H1 (cell line): Measurements from ENCODE around the gene CHAT. TPM values are rescaled to one million over a fixed set of nuclear protein-coding genes. Genes with fewer than 3 reads are reported as not detected.

Experiments
- CTCF ChIA-PET: fragments of 300-600 bp; sonication (Branson Sonifier 250); formaldehyde crosslinking; loops from one replicate; lab custom pipeline; 2021; ENCODE audit not compliant: partially characterized antibody; lab: Charles Lee
- POLR2A ChIA-PET: fragments of 300-600 bp; sonication (Branson Sonifier 250); formaldehyde crosslinking; loops from one replicate; lab custom pipeline; 2021; ENCODE audit warnings: inconsistent platforms; ENCODE audit not compliant: partially characterized antibody; lab: Charles Lee
- DNase-seq, 2 experiments: peaks; one replicate each; pipeline versions ENCODE4 v3.0.0 to v3.0.0-alpha.2; 2010 to 2022; ENCODE audit warnings: low spot score in 2 of 2, low read depth in 1 of 2, mixed read lengths in 1 of 2
- FAIRE-seq: peaks from 2 replicates; lab custom pipeline; 2011; peaks lifted over from hg19 to GRCh38; lab: Jason Lieb, UNC
- H2AFZ ChIP-seq: 2 replicates; pipeline ENCODE4 v1.8.1; 2012; ENCODE audit warnings: low read length, inconsistent platforms
- H2AK5ac ChIP-seq: 2 replicates; pipeline ENCODE4 v1.6.1; 2013; ENCODE audit warnings: low read depth, low read length
- H2BK120ac ChIP-seq: replicated peaks from 2 replicates; pipeline ENCODE3; 2013; ENCODE audit warnings: low read depth, low read length, inconsistent platforms
- H2BK12ac ChIP-seq: 2 replicates; pipeline ENCODE4 v1.6.1; 2013; ENCODE audit warnings: low read depth, low read length
- H2BK15ac ChIP-seq: 2 replicates; pipeline ENCODE4 v1.6.1; 2013; ENCODE audit warnings: low read length
- H2BK20ac ChIP-seq: 2 replicates; pipeline ENCODE4 v1.6.1; 2013; ENCODE audit warnings: low read length
- H2BK5ac ChIP-seq: 2 replicates; pipeline ENCODE4 v1.6.1; 2013; ENCODE audit warnings: low read depth, low read length
- H3K14ac ChIP-seq: 2 replicates; pipeline ENCODE4 v1.6.1; 2013; ENCODE audit warnings: inconsistent platforms; ENCODE audit not compliant: insufficient read length
- H3K18ac ChIP-seq: 2 replicates; pipeline ENCODE4 v1.6.1; 2013; ENCODE audit warnings: low read length; ENCODE audit errors: extremely low read depth
- H3K23ac ChIP-seq: 2 replicates; pipeline ENCODE4 v1.6.1; 2013; ENCODE audit warnings: inconsistent platforms; ENCODE audit not compliant: insufficient read length
- H3K23me2 ChIP-seq: 2 replicates; pipeline ENCODE4 v1.6.1; 2013; ENCODE audit warnings: low read depth, low read length
- H3K27ac ChIP-seq: 2 replicates; pipeline ENCODE4 v1.6.1; 2011; ENCODE audit warnings: low read depth, low read length, inconsistent platforms
- H3K27me3 ChIP-seq, 4 experiments: replicated peaks in 1 of 4; 1 replicate in 1 of 4; 2 replicates in 3 of 4; pipeline versions ENCODE4 v1.6.1 to v1.8.1; 2011 to 2013; ENCODE audit warnings: low read length in 3 of 4, mild to moderate bottlenecking in 3 of 4, inconsistent platforms in 2 of 4, mixed read lengths in 2 of 4, moderate library complexity in 1 of 4; ENCODE audit not compliant: control insufficient read depth in 3 of 4, insufficient read depth in 3 of 4; ENCODE audit errors: extremely low read depth in 1 of 4
- H3K36me3 ChIP-seq, 4 experiments: 2 replicates each; pipeline versions ENCODE4 v1.6.1 to v1.8.1; 2011 to 2013; ENCODE audit warnings: mild to moderate bottlenecking in 4 of 4, low read length in 3 of 4, moderate library complexity in 2 of 4, control low read depth in 1 of 4, inconsistent platforms in 1 of 4; ENCODE audit not compliant: insufficient read depth in 4 of 4, control insufficient read depth in 2 of 4
- H3K4ac ChIP-seq: replicated peaks from 2 replicates; pipeline ENCODE3; 2013; ENCODE audit warnings: low read length, low read depth, mixed read lengths, inconsistent platforms; ENCODE audit not compliant: insufficient read length
- H3K4me1 ChIP-seq, 4 experiments: replicated peaks in 1 of 4; 1 replicate in 1 of 4; 2 replicates in 3 of 4; pipeline versions ENCODE4 v1.6.1 to v1.8.1; 2011 to 2013; ENCODE audit warnings: low read length in 3 of 4, inconsistent platforms in 2 of 4, mixed read lengths in 1 of 4; ENCODE audit not compliant: insufficient read depth in 4 of 4, control insufficient read depth in 3 of 4
- H3K4me2 ChIP-seq, 2 experiments: 2 replicates each; pipeline versions ENCODE4 v1.6.1 to v1.8.1; 2011 to 2013; ENCODE audit warnings: low read depth in 2 of 2, low read length in 2 of 2, control low read depth in 1 of 2, inconsistent platforms in 1 of 2, mild to moderate bottlenecking in 1 of 2; ENCODE audit not compliant: insufficient read depth in 1 of 2
- H3K4me3 ChIP-seq, 4 experiments: fragments of 200-600, 300-600 bp in 1 of 4; sonication (generic), shearing (Covaris generic), sonication (Bioruptor Twin) in 1 of 4; 2 replicates each; pipeline versions ENCODE4 v1.5.1 to v1.8.1; 2011 to 2016; ENCODE audit warnings: low read length in 4 of 4, low read depth in 3 of 4, control low read depth in 2 of 4, inconsistent platforms in 2 of 4, mild to moderate bottlenecking in 2 of 4, mixed read lengths in 1 of 4, moderate library complexity in 1 of 4; ENCODE audit not compliant: insufficient read depth in 2 of 4; ENCODE audit errors: extremely low read depth in 1 of 4
- H3K56ac ChIP-seq: replicated peaks from 2 replicates; pipeline ENCODE3; 2013; ENCODE audit warnings: low read depth, mild to moderate bottlenecking, mixed read lengths, low read length, inconsistent platforms; ENCODE audit not compliant: insufficient read length
- H3K79me1 ChIP-seq: 2 replicates; pipeline ENCODE4 v1.6.1; 2013; ENCODE audit warnings: low read depth, low read length, control low read depth
- H3K79me2 ChIP-seq, 2 experiments: 2 replicates each; pipeline versions ENCODE4 v1.6.1 to v1.8.1; 2012 to 2013; ENCODE audit warnings: low read length in 2 of 2, mild to moderate bottlenecking in 2 of 2, inconsistent platforms in 1 of 2; ENCODE audit not compliant: insufficient read depth in 2 of 2, control insufficient read depth in 1 of 2
- H3K9ac ChIP-seq, 4 experiments: replicated peaks in 1 of 4; 1 replicate in 1 of 4; 2 replicates in 3 of 4; pipeline versions ENCODE4 v1.6.1 to v1.8.1; 2011 to 2013; ENCODE audit warnings: low read depth in 3 of 4, low read length in 3 of 4, control low read depth in 2 of 4, mild to moderate bottlenecking in 2 of 4, moderate library complexity in 2 of 4, inconsistent platforms in 1 of 4; ENCODE audit errors: extremely low read depth in 1 of 4
- H3K9me3 ChIP-seq, 2 experiments: 2 replicates each; pipeline versions ENCODE4 v1.6.1 to v1.8.1; 2012 to 2013; ENCODE audit warnings: mild to moderate bottlenecking in 2 of 2, moderate library complexity in 2 of 2, control low read depth in 1 of 2, inconsistent platforms in 1 of 2, low read depth in 1 of 2, low read length in 1 of 2, mixed read lengths in 1 of 2; ENCODE audit not compliant: insufficient read depth in 2 of 2
- H4K20me1 ChIP-seq, 2 experiments: replicated peaks in 1 of 2; 2 replicates each; pipeline versions ENCODE3 to v1.8.1; 2011 to 2013; ENCODE audit warnings: inconsistent platforms in 2 of 2, low read length in 2 of 2, mild to moderate bottlenecking in 1 of 2; ENCODE audit not compliant: insufficient read depth in 2 of 2, control insufficient read depth in 1 of 2
- H4K5ac ChIP-seq: 2 replicates; pipeline ENCODE4 v1.6.1; 2013; ENCODE audit warnings: low read length, low read depth, mixed read lengths, inconsistent platforms; ENCODE audit not compliant: insufficient read length
- H4K8ac ChIP-seq: 2 replicates; pipeline ENCODE4 v1.8.0; 2013; ENCODE audit warnings: mild to moderate bottlenecking, moderate library complexity, low read length, inconsistent platforms; ENCODE audit not compliant: insufficient read depth; ENCODE audit errors: extremely low read depth
- H4K91ac ChIP-seq: replicated peaks from 2 replicates; pipeline ENCODE3; 2013; ENCODE audit warnings: low read length, mixed read lengths, inconsistent platforms; ENCODE audit not compliant: insufficient read length
- BACH1 ChIP-seq: IDR thresholded peaks from 2 replicates; pipeline ENCODE4 v1.6.1; 2012; ENCODE audit warnings: low read length, improper control_type of control experiment
- CEBPB ChIP-seq: IDR thresholded peaks from 2 replicates; pipeline ENCODE4 v1.6.1; 2012; ENCODE audit warnings: low read depth, low read length
- CTCF ChIP-seq, 3 experiments: IDR thresholded peaks; 1 replicate in 2 of 3; 2 replicates in 1 of 3; pipeline versions ENCODE4 v1.5.1 to v1.6.1; 2011; ENCODE audit warnings: low read length in 3 of 3, mild to moderate bottlenecking in 3 of 3, inconsistent platforms in 2 of 3, low read depth in 1 of 3, moderate library complexity in 1 of 3; ENCODE audit not compliant: insufficient read depth in 1 of 3; ENCODE audit errors: control extremely low read depth in 1 of 3
- EP300 ChIP-seq, 2 experiments: IDR thresholded peaks; 1 replicate in 1 of 2; 2 replicates in 1 of 2; pipeline ENCODE4 v1.6.1; 2011 to 2012; ENCODE audit warnings: low read depth in 2 of 2, low read length in 2 of 2, mild to moderate bottlenecking in 2 of 2, borderline replicate concordance in 1 of 2, inconsistent platforms in 1 of 2, moderate library complexity in 1 of 2
- GABPA ChIP-seq: IDR thresholded peaks from 2 replicates; pipeline ENCODE4 v1.6.1; 2011; ENCODE audit warnings: mild to moderate bottlenecking, low read length, moderate library complexity, borderline replicate concordance; ENCODE audit not compliant: insufficient read depth
- JUND ChIP-seq: IDR thresholded peaks from 2 replicates; pipeline ENCODE4 v1.6.1; 2011; ENCODE audit warnings: mild to moderate bottlenecking, improper control_type of control experiment, low read length
- MAX ChIP-seq: IDR thresholded peaks from 2 replicates; pipeline ENCODE4 v1.6.1; 2012; ENCODE audit warnings: inconsistent platforms
- POLR2A ChIP-seq, 2 experiments: IDR thresholded peaks; 1 replicate in 1 of 2; 2 replicates in 1 of 2; pipeline ENCODE4 v1.6.1; 2011; ENCODE audit warnings: low read depth in 2 of 2, low read length in 2 of 2, mild to moderate bottlenecking in 2 of 2; ENCODE audit errors: control extremely low read depth in 1 of 2
- RFX5 ChIP-seq: IDR thresholded peaks from 2 replicates; pipeline ENCODE4 v1.6.1; 2011; ENCODE audit warnings: low read depth, low read length, improper control_type of control experiment, borderline replicate concordance
- SUZ12 ChIP-seq: fragments of 200-600 bp; sonication (generic); IDR thresholded peaks from 2 replicates; pipeline ENCODE4 v1.6.1; 2012; ENCODE audit warnings: mild to moderate bottlenecking, inconsistent platforms, low read length, moderate library complexity, mixed read lengths
- WGBS, 2 experiments: shearing (Covaris generic) in 1 of 2; methylation state at CpG; one replicate each; pipeline versions ENCODE4 v1.1.6 to v1.1.7; 2013 to 2015; ENCODE audit warnings: low lambda C conversion rate in 2 of 2, mixed read lengths in 2 of 2, inconsistent platforms in 1 of 2, low coverage in 1 of 2, missing lambda C conversion rate in 1 of 2; ENCODE audit not compliant: insufficient replicate concordance in 2 of 2, insufficient coverage in 1 of 2, insufficient read length in 1 of 2; ENCODE audit errors: extremely low coverage in 1 of 2, missing lambda C conversion rate in 1 of 2; 5-methylcytosine and 5-hydroxymethylcytosine counted together
- polyA plus RNA-seq, 7 experiments: library from polyadenylated mRNA; depleted of rRNA in 3 of 7; stranded (reverse) in 5 of 7; unstranded in 2 of 7; fragments of >200 nt in 5 of 7; fragments of 200-250 nt in 2 of 7; gene quantifications; 1 replicate in 5 of 7; 2 replicates in 1 of 7; 4 replicates in 1 of 7; pipeline versions ENCODE4 v1.2.1 to v1.2.3, GENCODE V29; 2011 to 2013; ENCODE audit warnings: missing spikeins in 2 of 7, mixed read lengths in 2 of 7
- total RNA-seq: library from RNA; stranded (reverse); fragmentation: NEBNext Ultra II Directional; extraction: Animal tissue kit (Norgen Biotek cat#: 25700); gene quantifications from 2 replicates; pipeline ENCODE4 v1.2.1, GENCODE V29; 2021

CHAT gene
- total and polyA plus RNA-seq, 2 of the 8 experiments (the other 6 are each of a cell fraction or from before 2014, with no cell fraction given): not detected

DNA sequence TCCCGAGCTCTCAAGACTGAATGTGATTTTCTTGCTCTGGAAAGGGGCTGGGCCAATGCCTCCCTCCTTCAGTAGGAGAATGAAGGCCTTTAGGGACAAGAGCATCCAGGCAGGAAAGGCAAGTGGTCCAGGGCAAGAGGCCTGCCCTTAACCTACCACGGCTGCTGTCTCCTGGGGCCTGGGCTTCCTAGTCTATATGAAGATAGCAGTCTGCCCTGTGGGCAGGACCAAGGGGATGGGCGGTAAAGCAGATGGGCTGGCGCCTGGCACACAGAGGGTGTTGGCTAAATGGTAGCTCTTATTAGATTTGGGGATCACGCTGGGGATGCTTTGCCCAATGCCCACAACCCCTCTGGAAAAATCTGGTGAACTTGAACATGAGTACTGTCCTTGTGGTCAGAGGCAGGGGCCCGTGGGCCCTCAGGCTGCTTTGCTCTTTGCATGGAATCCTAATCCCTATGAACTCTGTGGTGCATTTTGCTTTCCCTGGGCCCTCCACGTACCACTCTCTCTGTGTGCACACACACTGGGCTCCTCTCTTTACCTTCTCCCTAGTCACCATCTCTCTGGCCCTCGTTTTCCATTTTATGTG, 20.3 kb downstream of the CHAT start:
- POLR2A ChIA-PET: interaction anchor here (1.3 kb wide), 1 partner anchor 12 kb away, joined by 3 read pairs; no protein-coding TSS in a partner anchor
- Histone ChIP-seq H3K9me3 (no peaks in the 10 kb centered on the region), H3K56ac (no peak overlapping the region), H3K4me3 (no peak overlapping the region), H3K23ac (no peak overlapping the region), H3K4me2 (no peak overlapping the region), H2BK120ac (no peak overlapping the region), H2BK12ac (no peak overlapping the region), H3K4me1 (no peaks in the 10 kb centered on the region; a peak in 2 of 7 replicates), H2BK5ac (no peak overlapping the region), H3K4ac (no peak overlapping the region), H3K23me2 (no peaks in the 10 kb centered on the region), H3K9ac (no peak overlapping the region), H4K8ac (no peak overlapping the region), H3K14ac (no peak overlapping the region), H3K27me3 (no peaks in the 10 kb centered on the region), H2BK15ac (no peak overlapping the region), H3K79me1 (no peaks in the 10 kb centered on the region), H3K79me2 (no peaks in the 10 kb centered on the region), H4K91ac (no peak overlapping the region), H3K27ac (no peak overlapping the region), H3K18ac (no peak overlapping the region), H3K36me3 (no peaks in the 10 kb centered on the region), H2BK20ac (no peak overlapping the region), H2AFZ (no peak overlapping the region), H4K20me1 (no peaks in the 10 kb centered on the region), H2AK5ac (no peak overlapping the region), H4K5ac (no peak overlapping the region)
- 94% methylated on average over 8 of the region's 8 CpGs; no CpG with 5 or more reads in 1 of the 2 experiments for WGBS, 2 experiments
- FAIRE-seq (no peak), DNase-seq (no peak)
- CTCF ChIA-PET: interaction anchor here (0.6 to 1.9 kb wide), 6 partner anchors 11 to 164 kb away, joined by 3 to 5 read pairs (median 4); no protein-coding TSS in a partner anchor
- TF ChIP-seq POLR2A (IDR thresholded peaks at IDR 0.05; ENCODE audit: control extremely low read depth in 1 of 2, low read depth in 2 of 2, low read length in 2 of 2) (no peak), MAX (no peak), JUND (no peak), CTCF (IDR thresholded peaks at IDR 0.05; ENCODE audit: control extremely low read depth in 1 of 3, insufficient read depth in 1 of 3, low read depth in 1 of 3, low read length in 3 of 3) (no peak), RFX5 (no peak), GABPA (no peak), CEBPB (no peak), EP300 (IDR thresholded peaks at IDR 0.05; ENCODE audit: borderline replicate concordance in 1 of 2, low read depth in 2 of 2, low read length in 2 of 2) (no peak), SUZ12 (no peak), BACH1 (no peak)
